CD4-positive, alpha-beta T cell treated with Interleukin-6 for 4 hours (primary cell): ENCODE data around the gene GLIS1.

Experiments used
- DNase-seq: peaks from one replicate; pipeline ENCODE4 v3.0.0-alpha.2; 2020; ENCODE audit warnings: mixed read lengths

Gene GLIS1

DNA sequence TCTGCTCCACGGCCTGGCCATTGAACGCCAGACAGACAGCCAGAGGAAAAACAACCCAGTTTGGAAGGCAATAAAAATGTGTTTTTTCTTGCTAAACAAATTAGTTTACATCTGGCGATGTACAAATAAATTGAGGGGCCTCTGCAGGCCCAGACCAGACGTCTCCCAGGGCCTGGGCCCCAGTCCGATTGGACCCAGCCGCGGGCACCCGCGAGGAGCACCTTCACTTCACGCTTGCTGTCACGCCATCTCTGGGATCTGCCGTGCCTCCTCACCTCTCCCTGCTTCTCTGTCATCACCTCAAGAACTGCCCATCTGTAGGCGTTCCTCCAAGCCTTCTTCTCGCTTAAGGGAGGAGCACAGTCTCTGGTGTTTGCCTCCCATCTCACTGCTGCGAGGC lies 61.5 kb downstream of the GLIS1 start:
- no peak for DNase-seq

DNA sequence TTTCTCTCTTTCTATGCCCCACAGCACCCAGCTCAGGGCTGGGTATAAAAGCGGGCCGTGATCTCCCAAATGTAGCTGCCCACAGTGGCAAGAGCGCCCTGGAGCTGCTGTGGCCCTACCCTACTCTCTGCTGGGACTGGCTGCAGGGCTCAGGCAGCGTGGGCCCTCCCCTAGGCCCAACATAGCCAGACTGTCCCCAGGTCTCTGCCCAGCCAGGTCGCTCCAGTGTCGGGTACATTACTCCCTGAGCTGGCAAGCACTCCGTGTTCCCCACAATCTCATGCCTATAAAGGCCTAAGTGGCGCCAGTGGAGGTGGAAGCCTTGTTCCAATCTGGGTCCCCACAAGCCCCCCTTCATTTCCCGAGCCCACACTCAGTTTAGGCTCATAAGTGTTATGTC lies 66.2 kb downstream of the GLIS1 start:
- no peak for DNase-seq

DNA sequence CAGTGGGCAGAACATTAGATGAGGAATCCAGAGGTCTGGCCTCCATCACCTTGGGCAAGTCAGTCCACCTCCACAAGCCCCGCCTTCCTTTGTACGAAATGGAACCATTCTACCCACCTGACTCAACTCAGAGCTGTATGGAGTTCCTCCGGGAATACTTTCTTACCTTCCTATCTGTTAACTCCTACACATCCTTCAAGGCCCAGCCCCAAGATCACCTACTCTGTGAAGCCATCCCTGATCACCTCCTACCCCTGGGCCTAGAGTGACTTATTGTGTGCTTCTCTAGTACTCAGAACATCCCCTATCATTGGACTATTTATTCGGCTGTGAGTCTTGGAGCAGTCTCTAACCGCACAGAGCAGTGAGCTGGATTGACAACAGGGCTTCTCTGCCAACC lies 66.7 kb downstream of the GLIS1 start:
- DNase-seq, result no peak

DNA sequence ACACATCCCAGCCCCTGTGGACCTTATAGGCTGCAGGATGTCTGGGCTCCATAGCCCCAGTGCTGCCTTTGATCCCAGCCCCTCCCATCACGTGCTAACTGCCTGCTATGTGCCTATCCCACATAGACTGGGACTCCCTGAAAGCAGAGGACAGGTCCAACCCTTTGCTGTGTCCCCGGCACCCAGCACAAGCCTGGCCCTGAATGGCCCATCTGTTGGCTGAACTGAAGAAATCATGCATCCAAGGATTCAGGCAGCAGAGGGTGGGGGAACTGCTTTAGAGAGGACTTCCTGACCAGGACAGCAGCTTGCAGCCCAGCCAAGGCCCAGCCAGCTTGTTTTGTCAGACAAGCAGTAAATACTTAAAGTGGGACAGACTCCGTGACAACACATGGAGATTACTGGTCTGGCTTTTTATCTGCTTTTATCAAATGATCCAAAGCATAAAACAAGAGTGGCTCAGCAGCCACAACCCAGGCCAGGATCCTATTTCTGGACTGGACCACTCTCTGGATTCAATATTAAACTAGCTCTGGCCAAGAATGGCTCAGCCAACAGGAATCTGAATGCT lies 69.3 kb downstream of the GLIS1 start:
- no peak for DNase-seq

DNA sequence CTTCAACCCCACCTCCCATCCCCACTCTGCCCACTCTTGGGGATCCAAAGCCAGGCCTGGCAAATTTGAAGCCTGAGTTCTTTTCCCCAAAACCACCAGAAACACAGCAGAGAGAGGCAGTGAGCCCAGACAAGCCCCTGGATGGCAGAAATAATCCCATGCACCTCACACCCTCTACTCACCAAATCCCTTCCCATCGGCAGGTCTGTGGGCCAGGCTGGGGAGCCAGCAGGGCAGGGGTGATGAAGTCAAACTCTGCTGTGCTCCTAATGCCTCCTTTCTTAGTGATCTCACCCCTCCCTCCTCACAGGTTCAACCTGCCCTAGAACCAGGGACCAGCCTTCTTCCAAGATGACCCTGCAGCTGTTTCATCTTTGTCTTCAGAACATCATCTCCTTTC lies 72.4 kb downstream of the GLIS1 start:
- DNase-seq, result no peak

DNA sequence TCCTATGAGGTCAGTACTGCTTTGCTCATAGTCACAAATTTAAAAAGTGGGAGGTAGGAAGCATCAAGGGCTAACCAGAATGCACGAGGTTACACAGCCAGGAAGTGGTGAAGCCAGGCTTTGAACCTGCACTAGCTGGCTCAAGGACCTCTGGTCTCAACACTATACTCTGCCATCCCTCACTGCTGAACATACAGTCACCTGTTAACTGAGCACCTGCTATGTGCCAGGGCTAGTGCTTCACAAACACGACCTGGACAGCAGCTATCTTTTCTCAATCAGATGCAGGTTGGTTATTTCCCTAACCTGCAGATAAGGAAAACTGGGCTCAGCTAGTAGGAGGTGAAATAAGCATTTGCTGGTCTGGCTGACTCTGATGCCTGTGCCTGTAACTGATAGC lies 73.0 kb downstream of the GLIS1 start:
- no peak for DNase-seq

DNA sequence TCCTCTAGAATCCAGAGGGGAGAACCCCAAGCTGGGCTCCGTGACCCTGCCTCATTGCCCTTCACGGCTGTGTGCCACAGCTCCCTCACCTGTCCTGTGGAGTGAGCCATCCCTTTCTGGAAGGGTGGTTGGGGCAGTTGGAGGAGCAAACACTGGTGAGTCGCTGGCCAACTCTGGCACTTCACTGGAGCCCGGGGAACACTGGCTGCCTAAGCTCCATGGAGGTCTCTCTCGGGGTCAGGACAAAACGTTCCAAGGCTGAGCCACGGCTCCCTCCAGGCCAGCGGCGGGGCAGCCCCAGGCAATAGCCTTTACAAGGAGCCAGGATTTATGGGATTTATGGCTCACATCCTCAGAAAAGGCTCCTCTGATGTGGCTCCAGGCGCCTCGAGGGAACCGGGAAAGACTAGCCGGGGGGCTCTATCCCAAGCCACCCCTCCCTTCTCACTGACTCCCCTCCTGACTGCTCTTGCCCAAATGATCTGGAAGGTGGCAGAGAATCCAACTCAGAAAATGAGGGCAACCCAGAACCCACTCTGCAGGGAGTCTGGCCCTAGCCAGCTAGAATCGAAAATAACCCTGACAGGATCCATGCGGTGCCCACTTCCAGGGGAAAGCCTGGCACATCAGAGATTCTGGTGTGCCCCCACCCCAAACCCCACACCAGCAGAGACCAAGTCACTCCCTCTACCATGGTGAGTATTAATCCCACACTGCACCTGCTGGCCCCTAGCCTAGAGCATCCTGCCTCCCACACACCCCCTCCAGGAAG lies 75.2 kb downstream of the GLIS1 start:
- no peak for DNase-seq

DNA sequence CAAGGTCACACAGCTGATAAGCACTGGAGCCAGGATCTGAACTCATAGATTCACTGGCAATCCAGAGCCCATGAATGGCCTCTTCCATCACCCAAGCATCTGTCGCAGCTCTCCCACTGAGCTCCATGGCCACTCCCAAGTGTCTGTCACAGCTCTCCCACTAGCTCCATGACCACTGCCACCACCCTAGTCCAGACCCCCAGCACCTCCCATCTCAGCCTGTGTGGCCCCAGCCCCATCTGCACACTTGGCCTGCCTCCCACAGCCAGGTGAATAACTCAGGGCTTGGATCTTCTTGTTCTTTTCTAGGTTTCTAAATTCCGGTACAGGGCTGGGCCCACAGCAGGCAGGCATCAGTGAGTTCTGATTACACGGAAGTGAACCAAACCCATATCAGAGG lies 76.0 kb downstream of the GLIS1 start:
- no peak for DNase-seq

DNA sequence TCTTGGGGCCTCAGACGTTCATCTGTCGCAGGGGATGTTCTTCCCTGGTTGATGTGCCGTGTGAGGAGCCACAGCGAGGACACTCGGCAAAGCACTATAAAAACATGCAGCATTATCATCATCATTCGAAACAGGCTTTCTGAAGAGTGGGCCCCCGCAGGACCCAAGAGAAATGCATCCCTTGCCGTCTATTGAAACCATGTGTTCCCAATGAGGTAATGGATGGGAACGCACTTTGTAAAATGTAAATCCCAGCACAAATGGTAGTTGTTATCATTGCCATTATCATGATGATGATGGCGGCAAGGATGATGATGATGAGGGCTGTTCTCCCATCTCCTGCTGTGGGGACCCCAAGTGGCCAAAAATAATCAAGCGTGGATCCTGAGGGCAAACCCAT lies 76.8 kb downstream of the GLIS1 start:
- DNase-seq, result no peak

DNA sequence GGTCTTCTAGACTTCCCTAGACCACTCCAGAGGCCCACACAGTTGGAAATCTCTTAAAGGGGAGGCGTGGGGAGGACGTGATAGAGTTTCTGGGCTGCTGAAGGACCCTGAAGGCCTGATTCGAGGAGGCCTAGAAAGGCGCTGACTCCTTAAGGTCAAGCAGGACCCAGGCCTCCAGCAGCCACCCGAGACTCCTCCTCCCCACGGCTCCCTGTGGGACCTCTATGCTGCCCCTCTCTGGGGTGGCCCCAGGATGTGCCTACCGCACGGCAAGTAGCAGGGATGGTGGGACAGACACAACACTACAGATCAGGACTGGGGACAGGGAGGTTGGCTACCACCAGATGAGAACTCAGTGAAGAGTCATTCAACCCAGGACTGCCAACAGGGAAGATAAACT lies 77.5 kb downstream of the GLIS1 start:
- no peak for DNase-seq

DNA sequence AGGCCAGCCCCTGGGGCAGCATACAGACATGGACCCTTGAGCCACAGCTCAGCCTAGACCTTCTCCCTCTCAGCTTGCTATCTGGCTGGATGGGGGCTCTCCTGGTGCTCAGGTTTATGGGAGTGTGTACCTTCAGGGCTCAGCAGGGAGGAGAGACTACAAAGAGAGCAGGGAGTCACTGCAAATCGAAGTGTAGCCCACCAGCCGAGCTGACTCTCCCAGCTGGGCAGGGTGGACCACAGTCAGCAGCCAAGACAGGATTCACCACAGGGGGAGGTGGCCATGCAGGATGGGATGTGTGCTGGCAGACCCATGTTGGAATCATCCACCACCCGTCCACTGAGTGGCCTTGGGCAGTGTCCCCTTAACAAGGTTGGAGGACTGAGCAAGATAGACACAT lies 78.3 kb downstream of the GLIS1 start:
- DNase-seq, result no peak

DNA sequence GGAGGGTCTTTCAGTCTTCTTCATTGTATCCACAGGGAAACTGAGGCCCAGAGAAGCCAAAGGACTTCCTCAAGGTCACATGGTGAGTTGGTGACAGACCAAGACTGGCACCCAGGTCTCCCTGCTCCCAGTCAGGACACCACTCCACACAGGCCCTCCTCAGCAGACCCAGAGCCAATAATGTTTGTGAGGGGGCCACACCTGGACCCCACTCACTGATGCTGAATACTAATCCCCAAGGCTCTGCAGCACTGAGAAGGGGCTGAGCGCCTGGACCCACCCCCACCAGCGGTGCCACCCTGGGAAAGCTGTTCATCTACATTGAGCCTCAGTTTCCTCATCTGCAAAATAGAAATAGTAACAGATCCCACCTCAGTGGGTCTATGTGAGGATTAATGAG lies 79.5 kb downstream of the GLIS1 start:
- DNase-seq, result no peak

DNA sequence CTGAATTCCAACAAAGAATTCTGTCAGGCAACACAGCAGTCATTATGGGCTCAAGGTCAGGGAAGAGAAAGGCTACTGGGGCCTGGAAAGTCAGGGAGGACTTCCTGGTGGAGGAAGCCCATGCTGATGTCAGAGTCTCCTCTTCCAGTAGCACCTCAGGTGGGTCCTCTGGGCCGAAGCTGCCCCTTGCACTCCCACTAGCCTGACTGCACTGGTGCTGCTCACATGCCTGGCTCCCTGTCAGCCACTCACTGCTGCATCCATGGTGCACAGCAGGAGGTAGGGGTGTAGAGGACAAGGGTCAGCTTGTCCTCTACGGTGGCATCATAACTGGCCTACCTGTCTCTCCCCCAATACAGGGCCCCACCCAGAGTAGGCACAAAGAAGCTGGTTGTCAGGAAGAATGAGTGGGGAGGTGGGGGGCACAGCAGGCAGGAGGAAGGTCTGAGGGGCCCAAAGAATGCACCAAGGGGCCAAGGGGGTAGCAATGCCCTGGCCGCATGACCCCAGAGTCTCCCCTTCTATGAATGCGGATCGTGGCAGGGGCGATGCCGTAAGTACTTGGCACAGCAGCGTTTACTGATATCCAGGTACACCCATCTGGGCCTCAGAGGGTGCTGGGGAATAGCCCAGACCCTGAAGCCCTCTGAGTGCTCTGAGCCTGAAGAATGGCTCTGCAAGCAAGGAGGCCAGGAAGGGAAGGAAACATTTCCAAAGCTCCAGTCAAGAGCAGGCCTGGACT lies 80.3 kb downstream of the GLIS1 start:
- no peak for DNase-seq

DNA sequence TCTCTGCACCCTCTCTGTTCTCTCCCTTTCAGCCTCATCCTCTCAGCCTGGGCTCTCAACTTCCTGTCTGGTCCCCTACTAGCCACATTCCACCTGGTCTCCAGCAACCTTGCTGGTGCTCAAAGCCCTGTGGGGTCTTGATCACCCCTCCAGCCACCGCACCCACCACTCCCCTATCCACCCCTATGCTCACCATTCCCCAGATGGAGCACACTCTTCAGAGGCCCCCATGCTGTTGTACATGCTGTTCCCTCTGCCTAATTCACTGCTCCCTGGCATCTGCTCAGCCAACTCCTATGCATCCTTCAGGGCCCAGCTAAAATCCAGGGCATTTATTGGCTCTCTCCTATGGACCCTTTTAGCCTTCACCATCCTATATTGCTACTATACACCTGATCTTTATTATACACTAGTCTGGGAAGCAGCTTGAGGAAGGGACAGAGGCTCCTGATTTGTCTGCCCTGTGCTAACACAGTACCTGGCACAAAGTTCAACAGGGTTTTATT lies 81.0 kb downstream of the GLIS1 start:
- no peak for DNase-seq

DNA sequence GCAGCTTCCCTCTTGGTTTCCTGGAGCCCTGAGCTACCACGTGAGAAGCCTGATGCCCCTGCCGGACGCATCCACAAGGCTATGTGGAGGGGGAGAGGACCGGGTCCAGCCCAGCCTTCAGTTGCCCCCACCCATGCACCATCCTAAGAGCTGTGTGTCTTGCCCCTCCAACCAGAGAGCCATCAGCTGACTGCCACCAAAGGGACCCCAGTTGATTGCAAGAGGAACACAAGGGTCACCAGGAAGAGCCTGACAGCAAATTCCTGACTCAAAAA lies 81.5 kb downstream of the GLIS1 start:
- DNase-seq, result no peak

DNA sequence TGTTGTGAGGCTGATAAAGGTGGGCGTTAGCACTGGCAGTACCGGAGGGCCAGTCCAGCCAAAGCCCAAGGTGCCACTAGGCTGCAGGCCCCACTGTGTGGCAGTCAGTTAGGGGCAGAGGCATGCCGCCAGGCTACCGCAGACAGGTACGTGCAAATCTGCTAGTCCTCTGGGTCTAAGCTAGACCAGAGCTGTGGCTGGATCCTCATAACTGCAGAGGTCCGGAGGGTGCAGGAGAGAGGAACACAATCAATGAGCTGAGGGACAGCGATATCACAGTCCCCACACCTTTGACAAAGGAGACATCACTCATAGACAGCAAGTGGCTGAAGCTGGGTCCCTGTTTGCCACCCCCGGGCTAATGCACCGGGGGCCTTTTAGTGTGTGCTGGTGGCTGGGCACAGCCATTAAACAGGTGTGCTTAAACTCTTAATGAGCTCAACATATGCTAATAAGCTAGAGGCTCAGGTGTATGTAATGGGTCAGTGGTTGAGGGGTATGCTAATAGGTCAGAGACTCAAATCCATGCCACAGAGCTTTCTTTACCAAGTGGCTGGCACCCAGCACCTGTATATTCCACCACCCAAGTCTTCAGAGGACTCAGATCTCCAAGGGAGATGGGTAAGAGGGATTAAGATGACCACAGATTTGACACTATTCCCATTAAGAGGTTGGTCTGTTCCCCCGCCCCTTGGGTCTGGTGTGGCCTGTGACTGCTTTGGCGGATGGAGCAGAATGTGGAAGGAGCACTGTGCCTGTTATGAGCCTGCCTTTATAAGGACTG lies 82.0 kb downstream of the GLIS1 start:
- no peak for DNase-seq

DNA sequence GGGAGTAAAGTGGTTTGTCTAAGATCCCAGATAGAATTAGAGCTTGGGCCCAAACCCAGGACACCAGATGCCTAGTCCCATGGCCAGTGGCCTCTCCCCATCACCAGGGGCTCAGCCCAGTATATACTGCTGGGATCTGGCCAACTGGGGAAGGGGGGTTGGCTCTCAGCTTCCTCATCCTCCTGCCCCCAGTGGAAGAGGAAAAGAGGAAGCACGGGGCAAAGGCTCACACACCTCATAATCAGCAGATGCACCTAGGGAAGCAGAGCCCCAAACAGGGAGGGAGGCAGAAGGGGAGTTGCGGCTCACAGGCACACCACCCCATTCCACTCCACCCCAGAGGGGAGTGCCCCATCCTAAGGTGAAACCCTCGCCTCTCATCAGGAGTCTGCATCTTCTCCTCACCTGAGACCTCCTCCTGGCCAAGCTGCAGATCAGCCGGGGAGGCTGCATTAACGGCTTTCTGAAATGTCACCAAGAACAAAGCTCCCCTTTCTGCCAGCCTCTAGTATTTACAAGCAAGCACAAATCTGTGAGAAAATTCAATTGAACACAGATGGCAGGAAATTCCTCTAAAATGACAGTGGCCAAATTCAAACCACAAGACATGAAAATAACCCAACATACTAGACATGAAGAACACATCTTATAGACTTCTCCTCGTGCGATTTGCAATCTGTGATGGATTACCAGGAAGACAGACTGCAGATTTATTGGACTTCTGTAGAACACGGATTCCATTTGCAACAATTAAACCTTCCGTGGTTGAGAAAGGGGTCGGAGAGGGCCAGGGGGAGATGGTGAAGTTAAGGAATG lies 82.8 kb downstream of the GLIS1 start:
- no peak for DNase-seq

DNA sequence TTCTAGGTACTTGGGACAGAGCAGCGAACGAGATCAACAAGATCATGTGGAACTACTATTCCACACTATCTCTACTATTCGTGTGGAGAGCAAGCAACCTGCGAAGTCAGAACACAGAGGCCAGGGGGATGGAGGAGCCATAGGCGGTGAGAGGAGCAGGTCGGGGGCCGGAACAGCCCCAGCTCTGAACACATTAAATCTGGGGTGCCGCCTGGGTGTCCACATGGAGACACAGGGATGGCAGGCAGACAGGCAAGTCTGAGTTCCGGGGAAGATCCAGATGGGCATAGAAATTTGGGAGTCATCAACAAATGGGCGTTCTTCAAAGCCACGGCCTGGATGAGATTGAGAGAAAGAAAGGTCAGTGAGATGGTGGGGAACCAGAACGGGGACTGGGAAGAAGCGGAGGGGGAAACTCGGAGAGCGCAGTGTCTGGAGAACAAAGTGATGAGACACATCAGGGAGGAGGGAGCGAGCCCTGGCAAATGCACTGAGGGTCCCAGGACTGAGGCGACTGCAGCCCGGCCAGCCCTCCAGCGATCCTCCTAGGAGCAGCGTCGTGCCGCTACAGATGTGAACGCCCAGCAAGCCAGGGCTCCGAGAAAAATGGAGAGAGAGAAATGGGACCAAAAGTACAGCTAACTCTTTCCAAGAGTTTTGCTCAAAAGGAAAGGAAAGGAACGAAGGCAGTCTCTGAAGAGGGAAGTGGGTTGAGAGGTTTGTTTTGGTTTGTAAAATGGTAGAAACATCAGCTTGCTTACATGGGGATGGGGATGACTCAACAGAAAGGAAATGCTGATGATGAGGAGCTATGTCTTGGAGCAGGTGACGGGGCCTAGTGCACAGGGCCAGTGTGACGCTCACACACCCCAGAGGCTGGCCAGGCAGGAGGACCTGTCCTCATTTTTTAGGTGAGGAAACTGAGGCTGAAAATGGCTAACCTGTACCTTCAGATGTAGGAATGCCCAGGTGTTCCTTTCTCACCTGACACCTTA lies 84.5 kb downstream of the GLIS1 start:
- no peak for DNase-seq

DNA sequence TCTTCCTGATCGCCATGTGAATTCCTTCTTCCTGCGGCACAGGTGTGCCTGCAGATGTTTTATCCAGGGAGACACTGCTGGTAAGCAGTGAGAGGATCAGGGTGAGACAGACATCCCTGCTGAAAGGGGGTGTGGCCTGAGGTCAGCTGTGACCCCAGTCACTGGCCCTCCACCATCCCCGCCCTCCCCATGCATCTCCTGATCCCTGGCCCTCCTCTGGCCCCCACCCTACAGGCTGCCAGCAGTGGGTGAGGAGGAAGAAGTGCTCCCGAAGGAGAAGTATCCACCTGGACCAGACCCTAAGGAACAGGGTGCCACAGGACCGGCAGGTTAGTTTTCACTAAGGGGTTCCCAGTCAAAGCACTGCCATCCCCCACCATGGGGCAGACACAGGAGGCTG lies 85.3 kb downstream of the GLIS1 start:
- DNase-seq, result no peak

DNA sequence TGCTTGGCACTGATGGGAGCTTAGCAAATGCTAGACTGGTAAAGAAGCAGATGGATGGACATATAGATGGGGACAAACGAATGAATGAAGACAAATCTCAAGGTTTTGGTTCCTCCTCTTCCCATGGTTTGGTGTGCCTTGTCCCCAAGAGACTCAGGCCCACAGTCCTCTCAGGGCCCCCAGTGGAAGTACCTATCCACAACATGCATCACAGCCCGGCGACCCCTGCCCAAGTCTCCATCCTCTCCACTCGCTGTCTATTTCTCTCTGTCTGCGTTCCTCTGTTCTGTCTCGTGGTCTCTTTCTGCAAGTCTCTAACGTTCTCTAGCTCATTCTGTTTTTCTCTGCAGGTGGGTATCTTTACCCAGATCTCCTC lies 85.8 kb downstream of the GLIS1 start:
- no peak for DNase-seq

DNA sequence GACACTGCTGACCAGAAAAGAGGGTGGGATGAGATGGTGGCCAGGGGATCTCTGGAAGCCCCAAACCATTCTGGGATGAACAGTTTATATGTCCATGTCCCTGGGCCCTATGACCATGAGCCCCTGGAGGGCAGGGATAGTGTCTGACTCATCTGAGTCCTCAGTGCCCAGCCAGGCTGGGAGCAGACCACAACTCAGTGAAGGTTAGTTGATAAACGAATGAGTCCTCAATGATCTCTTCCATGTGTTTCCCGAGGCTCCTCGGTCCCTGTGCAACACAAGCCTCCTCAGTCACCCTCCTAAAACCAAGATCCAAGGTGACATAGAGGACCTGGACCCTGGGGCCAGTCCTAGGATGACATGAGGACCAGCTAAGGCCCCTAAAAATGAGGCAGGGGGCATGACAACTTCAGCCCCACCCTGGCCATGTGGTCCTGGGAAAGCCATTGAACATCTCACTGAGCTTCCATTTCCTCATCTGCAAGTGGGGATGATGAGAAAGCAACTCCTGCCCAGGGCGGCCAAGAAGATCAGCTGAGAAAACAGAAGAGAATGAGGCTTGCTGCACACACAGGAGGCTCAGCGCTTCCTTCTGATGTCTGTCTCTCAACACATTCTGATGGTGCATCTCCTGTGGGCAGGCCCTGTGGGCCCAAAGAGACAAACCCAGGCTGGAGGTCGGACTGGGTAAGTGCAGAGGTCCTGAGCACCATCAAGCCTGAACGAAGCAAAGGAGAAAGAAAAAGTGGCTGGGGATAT lies 86.3 kb downstream of the GLIS1 start:
- no peak for DNase-seq
